ENCODE measurements around the gene GDPD5.

The GDPD5 gene

DNA sequence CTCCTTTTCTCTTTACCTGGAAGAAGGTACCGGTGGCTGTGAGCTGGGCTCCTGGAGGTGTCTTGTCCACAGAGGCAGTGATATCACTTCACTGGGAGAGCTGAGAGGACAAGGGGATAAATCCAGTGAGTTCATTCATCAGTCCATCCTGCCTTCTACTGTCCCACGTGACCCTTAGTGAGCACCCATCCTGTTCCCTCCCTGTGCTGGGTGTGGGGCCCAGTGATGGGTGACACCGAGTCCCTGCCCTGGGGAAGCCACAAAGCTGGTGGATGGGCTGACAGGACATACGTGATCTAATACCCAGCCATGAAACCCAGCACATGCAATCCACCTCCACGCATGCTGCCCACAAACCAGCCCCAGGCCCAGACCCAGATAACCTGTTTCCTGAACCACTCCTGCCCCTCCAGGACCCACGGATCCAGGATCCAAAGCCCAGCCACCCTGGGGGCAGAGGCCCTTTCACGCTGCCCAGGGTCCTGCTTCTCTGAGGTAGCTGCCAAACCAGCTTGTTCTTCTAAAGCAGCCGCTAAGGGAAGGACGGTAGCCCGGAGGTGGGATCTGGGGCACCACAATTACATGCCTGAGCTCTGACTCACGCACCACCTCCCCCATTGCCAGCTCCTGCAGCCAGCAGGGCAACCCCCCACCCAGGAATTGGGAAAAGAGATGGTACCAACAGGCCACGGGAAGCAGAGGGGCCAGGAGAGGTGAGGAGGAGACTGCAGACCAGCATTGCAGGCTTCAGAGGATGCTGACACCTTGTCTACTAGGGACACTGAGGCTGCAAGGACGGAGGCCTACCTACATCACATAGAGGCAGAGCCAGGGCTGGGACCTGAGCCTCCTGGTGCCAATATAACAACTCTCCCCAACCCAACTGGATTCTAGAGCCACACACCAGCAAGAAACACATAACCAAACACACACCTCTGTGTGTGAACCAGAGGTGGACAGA lies 35.2 kb downstream of the GDPD5 start:
- DNase-seq (ENCODE audit: low spot score) = no peak

GRCh38 chr11:75487365-75487764 lies 38.4 kb downstream of the GDPD5 start:
- no peak for DNase-seq (ENCODE audit: low spot score)

- no peak for DNase-seq (ENCODE audit: low spot score)
These were observed 40.0 kb downstream of the GDPD5 start for GRCh38 chr11:75485742-75486141.

- no peak for DNase-seq (ENCODE audit: low spot score)
These were observed 42.7 kb downstream of the GDPD5 start for GRCh38 chr11:75482931-75483469.

GRCh38 chr11:75481922-75482606 lies 43.7 kb downstream of the GDPD5 start:
- no peak for DNase-seq (ENCODE audit: low spot score)

GRCh38 chr11:75481223-75481921 lies 44.4 kb downstream of the GDPD5 start:
- no peak for DNase-seq (ENCODE audit: low spot score)

- DNase-seq (ENCODE audit: low spot score) = no peak
These were observed 45.3 kb downstream of the GDPD5 start for GRCh38 chr11:75480185-75481175.

DNA sequence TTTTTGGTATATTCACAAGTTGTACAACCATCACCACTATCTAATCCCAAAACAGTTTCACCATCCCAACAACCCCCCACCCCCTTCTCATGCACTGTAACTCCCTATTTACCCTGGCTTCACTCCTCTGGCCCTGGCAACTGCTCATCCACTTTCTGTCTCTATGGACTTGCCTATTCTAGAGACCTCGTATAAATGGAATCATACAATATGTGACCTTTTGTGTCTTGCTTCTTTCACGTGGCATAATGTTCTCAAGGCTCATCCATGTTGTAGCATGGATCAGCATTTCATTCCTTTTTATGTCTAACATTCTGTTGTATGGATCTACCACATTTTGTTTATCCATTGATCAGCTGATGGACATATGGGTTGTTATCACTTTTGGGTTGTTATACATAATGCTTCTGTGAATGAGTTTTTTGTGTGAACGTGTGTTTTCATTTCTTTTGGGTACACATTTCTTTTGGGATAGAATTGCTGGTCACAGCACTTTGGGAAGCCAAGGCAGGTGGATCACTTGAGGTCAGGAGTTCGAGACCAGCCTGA lies 46.1 kb downstream of the GDPD5 start:
- DNase-seq (ENCODE audit: low spot score) = no peak

GRCh38 chr11:75478783-75479596 lies 46.8 kb downstream of the GDPD5 start:
- DNase-seq (ENCODE audit: low spot score) = no peak

GRCh38 chr11:75477614-75477935 lies 48.2 kb downstream of the GDPD5 start:
- no peak for DNase-seq (ENCODE audit: low spot score)

DNA sequence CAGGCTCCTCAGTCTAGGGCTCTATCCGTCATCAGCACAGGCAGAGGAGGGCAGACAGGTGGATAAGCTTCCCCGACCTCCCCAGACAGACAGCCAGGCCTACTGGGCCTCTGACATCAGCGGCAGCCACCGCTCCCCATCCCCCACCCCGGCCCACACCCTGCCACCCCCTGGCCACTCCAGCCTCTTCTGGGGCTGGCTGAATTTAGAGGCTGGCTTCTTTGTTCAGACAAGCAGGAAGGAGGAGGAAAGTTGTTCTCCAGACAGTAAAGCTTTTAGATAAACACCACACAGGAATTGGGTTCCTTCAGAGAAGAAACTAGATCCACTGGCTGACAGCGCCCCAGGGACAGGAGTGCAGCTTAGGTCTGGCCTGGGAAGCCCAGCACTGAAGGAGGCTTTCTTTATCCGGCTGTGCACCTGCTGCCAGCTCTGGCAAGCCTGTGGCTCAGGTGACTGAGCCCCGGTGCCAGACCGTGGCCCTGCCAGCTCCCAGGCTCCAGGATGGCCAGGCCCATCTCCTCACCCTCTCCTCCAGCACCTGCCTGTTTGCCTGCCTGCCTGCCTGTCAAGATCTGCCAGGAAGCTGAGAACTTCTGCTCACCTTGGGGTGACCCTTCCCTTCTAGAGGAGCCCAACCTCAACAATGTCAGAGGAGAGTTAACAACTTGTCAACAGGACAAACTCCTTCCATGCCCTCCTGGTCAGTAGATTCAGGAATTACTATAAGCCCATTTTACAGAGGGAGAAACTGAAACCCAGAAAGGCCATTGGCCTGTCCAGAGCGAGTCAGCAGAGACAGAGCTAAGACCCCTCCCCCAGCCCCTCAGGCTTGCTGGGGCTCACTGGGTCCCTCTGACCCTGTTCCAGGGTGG lies 48.8 kb downstream of the GDPD5 start:
- no peak for DNase-seq (ENCODE audit: low spot score)

GRCh38 chr11:75475767-75476650 lies 49.7 kb downstream of the GDPD5 start:
- DNase-seq (ENCODE audit: low spot score) = peak; percentile 43

GRCh38 chr11:75474878-75475766 lies 50.6 kb downstream of the GDPD5 start:
- no peak for DNase-seq (ENCODE audit: low spot score)

DNA sequence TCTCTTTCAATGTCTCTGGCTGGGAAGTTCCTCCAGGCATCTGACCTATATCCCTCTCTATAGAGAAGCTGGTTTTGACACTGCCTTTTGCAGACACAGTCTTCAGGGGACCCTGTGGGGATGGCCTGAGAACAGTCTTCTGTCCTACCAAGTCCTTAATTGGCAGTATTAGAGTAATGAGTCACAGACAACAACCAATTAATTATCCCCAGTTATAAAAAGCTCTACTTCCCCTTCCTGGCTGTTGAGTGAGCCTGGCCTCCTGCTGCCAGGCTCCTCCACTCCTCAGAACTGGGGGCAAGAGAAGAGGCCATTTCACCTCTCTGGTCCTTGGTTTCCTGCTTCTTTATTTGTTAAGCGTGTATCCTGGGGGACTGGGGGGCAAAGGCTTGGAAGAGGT lies 51.5 kb downstream of the GDPD5 start:
- DNase-seq (ENCODE audit: low spot score) = no peak

DNA sequence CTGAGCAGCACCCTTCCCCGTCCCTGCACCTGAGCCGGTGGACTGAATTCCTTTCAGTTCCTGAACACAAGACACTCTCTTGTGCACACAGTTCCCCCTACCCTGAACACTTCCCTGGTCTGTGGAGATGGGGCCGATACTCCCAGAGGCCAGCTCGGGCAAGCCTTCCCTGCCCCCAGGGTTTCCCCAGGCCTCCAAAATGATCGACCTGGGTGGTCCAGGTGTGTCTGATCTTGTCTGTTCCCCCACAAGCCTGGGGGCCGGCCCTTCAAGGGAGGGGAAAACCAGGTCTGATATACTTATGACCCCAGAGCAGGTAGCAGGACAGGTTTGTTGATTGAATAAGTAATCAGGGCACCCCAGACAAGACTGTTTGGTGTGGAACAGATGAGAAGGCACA lies 52.1 kb downstream of the GDPD5 start:
- no peak for DNase-seq (ENCODE audit: low spot score)

DNA sequence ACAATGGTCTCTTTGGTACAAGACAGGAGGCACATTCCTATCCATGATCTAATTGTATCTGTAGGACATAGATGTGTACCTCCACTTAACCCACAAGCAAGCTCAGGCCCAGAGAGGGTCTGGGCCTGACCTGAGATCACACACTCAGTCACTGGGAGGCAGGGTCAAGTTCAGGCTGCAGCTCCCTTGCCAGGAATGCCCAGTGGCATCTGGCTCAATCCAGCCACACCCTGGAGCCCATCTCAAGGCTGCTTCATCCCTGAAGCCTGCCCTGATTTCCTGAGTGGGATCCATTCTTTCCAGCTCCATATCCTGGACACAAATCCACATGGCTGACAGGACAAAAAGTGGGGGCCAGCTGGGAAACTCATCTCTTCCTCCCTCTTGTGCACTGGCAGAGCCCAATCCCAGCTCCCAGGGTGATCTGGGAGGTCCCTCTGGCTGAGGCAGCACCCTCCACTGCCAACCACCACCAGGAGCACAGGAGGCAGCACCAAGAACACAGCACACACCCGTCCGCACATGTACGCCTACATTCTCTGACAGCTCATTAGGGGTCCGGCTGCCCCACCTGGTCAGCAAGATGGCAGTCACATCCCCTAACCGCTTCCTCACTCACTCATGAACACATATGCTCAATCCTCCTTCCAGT lies 53.5 kb downstream of the GDPD5 start:
- no peak for DNase-seq (ENCODE audit: low spot score)

Data from RKO (cell line).